Stimulated activated CD4-positive, alpha-beta T cell treated with anti-CD3 and anti-CD28 coated beads, Interleukin-2, amount 100 ng/mL, for 48 hours (primary cell): ENCODE measurements around the gene BAIAP2.

Experiments used
- DNase-seq, 2 donors: peaks; one replicate each; pipeline ENCODE4 v3.0.0-alpha.2; 2020

The BAIAP2 gene

DNA sequence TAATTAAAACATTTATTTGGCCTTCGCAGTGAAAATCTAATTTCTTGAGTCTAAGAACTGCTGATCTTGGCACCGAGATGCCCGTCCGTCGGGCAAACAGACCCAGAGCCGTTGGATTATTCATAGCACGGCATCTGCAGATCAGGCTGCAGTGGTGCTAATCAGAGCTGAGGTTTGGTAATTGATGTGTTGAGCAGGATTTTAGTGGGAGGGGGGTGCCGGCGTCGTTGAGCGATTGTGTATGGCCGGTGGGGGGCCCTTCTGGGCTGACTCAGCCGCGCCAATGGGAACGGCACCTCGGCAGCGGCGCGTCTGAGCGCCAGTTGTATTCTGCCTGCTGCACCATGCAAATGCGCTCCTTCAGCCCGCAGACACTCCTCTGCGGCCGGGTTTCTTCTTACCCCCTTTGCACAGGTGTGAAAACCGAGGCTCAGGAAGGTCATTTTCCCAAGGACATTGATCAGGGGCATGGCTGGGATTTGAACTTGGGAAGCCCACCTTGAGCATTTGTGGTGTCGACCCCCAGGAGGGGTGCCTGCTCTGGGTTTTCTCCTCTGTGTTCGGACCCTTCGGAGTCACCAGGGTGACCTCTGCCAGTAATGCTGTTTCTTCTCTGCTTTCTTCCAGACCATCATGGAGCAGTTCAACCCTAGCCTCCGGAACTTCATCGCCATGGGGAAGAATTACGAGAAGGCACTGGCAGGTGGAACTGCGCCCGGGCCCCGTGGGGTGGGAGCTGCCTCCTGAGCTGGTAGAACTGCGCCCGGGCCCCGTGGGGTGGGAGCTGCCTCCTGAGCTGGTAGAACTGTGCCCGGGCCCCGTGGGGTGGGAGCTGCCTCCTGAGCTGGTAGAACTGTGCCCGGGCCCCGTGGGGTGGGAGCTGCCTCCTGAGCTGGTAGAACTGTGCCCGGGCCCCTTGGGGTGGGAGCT lies 18.4 kb downstream of the BAIAP2 start:
- DNase-seq: no peak

DNA sequence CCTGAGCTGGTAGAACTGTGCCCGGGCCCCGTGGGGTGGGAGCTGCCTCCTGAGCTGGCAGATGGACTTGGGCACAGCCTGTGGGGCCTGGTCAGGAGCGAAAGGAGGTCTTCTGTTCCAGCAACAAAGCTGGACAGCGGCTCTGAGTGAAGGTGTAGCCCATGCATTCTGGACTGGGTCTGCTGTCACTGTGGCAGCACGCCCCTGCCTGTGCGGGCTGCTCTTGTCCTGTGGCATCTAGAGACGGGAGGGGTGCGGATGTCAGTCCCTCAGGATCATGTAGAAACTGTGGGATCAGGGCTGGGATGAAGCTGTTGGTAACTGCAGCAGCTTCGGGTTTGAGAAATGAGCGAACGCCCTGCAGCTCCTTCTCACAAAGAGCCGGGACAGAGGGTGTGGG lies 19.4 kb downstream of the BAIAP2 start:
- DNase-seq: no peak

DNA sequence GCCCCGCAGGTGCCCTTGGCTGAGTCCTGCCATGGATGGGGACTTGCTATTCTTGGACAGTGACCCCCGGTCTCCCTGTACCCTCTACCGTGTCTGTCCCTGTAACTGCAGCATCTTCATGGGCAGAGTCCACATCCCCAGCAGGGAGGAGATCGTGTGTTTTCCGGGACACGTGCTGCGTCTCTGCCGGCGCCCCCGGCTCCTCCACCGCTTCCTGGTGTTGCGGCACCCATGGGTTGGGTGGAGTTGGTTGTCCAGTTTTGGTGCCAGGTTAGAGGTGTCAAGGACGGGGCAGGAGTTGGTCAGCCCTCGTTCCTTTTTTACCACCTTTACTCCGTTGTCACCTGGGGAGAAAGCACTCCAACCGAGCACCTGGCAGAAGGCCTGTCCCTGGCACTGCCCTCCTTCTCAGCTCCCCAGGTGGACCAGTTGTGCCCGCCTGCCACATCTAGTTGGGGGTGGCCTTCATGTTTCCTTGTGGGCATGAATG lies 20.0 kb downstream of the BAIAP2 start:
- no peak for DNase-seq

DNA sequence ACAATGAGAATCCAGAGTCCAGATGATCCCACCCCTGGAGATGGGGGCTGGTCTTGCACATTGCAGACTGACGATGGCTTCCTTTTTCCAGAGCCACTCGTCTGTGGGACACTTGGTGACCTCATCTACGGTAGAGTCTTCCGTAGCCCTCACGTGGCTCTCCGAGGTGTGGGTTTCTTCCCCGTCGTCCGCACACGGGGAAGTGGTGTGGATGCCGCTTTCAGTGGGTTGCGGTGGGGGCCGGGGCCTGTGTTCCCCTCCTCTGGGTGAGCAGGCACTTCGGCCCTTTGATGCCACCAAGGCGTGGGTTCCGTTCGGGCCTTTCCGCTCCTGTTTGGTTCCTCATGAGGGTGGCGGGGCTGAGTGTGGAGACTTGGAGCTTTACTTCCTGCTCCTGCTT lies 21.4 kb downstream of the BAIAP2 start:
- no peak for DNase-seq

DNA sequence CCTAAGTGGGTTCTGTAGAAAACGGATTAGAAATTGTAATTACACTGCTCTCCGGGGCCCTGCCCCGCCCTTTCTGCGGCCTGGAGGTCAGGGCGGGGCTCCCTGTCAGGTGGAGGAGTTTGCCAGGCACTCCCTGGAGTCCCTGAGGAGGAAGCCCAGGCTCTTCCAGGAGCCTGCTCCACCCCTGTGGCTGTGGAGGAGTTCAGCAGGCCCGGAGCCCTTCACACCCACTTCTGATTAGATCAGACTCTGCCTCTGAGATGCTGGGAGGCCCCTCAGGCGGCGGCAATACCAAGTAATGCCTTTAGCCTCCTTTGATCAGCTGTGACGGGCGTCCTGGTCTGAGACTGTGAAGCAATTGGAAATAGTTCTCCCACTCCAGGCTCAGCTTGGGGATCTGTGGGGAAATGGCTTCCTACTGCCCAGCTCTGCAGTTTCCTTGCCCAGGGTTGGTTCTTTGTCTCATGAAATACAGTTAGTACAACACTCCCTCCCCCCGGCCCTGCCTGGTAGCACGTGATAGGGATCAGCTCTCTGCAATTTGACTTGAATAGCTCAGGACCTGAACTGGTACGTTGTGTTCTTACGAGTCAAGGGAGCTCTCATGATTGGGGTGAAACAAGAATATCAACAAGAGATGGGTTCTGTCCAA lies 22.3 kb downstream of the BAIAP2 start:
- no peak for DNase-seq

DNA sequence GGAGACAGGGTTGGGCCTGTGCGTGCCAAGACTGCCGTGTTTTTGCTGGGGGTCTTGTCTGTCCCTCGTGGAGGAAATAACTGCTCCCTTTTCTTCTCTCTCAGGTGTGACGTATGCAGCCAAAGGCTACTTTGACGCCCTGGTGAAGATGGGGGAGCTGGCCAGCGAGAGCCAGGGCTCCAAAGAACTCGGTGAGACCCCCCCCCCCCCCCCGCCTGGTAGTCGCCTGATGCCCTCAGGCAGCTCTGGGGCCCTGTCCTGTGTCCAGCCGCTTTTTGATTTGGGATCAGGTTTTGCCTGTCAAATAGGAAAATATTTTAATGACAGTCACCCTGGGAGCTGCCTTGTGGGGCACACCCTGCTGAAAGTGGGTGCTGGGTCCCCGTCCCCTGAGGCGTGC lies 22.8 kb downstream of the BAIAP2 start:
- no peak for DNase-seq

DNA sequence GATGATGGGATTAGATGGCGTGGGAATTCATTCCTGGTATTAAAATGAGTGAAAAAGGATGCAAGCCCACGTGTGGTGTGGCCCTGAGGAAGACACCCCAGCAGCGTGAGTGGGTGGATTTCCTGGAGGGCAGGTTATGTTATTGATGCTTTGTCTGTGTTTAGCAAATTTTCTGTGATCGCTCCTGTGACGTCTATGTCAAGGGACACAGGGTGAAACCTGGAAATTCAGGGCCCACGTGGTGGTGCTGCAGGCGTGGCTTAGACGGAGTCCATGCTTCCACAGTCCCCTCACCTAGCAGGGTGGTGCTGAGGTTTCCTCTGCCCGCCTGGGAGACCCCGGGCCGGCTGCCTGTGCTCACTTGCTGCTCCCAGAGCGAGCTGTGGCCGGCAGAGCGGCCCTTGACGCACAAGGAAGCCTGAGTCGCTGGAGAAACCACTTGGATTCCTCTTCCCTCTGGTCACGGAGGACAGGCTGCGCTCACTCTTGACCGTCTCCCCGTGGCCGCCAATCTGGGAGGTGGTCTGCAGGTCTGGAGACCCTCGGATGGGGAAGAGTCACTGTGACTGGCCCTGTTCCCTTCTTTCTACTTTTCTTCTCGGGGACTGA lies 23.4 kb downstream of the BAIAP2 start:
- no peak for DNase-seq

DNA sequence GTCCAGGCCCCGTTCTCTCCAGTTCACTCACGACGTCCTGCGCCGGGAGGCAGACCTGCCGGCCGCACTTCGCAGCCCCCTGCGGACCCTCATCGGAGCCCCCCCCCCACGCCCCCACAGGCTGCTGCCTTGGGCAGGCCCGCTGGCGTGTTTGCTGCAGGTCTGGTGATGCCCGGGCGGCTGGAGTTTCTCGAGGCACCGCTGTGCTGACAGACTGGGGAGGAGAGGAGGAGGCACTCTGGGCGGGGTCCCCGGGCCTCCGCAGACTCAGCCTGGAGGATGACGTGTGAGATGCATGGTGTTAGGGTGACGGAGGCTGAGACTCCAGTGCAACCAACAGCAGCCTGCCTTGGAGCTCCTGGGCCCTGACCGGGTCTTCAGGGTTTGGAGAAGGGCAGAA lies 24.1 kb downstream of the BAIAP2 start:
- DNase-seq: no peak

DNA sequence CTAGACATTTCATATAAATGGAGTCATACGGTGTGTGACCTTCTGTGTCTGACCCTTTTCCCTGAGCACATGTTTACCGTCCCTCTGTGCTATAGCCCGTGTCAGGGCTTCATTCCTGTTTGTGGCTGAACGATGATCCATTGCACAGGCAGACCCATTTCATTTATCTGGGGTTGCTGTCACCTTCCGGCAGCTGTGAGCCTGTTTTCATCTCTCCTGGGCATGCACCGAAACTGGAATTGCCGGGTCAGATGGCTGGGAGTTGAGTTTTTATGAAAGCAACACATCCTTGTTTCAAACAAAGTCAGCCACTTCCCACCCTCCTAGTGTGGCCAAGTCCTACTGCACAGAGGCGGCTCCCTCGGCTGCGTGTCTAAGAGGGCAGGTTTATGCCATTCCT lies 25.5 kb downstream of the BAIAP2 start:
- DNase-seq: no peak

DNA sequence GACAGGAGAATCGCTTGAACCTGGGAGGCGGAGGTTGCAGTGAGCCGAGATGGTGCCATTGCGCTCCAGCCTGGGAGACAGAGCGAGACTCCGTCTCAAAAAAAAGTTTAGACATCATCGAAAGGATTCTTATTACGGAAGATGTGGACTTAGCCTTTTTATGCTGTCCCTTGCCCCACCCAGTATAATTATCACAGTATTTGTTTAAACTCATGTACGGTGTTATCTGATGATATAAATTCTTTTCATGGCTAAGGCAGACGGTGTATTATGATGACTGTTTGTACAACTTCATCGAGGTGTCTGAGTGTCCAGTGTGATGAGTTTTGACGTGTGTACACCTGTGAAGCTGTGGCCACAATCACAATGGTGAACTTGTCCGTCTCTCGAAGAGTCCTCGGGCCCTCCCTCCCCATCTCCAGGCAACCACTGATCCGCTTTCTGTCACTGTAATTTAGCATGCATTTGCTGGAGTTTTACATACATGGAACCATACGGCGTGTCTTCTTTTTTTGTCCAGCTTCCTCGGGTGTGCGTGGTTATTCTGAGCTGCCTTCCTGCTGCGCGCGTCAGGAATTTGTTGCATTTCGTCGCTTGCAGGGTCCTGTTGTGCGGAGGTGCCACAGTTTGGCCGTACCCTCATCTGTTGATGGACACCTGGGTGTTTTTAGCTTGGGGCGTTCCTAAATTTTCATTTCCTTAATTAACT lies 26.2 kb downstream of the BAIAP2 start:
- DNase-seq: no peak

DNA sequence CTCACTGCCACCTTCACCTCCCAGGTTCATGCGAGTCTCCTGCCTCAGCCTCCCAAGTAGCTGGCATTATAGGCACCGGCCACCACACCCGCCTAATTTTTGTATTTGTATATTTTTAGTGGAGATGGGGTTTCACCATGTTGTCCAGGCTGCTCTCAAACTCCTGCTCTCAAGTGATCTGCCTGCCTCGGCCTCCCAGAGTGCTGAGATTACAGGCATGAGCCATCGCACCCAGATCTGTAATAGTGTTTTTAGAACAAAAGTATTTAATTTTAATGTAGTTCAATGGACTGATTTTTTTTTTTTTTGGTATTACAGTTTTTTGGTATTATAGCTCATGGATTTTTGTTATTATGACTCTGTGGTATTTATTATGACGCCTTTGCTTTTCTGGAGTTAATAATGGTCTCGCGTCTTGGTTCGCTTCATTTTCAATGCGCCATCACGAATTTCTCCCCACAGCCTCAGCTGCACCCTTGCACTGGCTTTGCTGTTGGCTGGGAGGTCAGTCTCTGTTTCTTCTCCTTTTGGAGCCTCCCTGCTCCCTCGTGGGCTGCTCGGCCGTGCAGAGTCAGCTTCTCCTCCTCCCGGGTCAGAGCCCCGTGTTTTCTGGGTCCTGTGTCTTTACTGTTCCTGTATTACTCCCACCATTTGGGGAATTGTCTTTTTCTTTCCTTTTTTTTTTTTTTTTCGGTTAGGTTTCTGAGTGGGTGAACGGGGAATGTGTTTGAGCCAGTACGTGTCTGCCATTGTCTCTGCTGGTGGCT lies 27.2 kb downstream of the BAIAP2 start:
- no peak for DNase-seq

DNA sequence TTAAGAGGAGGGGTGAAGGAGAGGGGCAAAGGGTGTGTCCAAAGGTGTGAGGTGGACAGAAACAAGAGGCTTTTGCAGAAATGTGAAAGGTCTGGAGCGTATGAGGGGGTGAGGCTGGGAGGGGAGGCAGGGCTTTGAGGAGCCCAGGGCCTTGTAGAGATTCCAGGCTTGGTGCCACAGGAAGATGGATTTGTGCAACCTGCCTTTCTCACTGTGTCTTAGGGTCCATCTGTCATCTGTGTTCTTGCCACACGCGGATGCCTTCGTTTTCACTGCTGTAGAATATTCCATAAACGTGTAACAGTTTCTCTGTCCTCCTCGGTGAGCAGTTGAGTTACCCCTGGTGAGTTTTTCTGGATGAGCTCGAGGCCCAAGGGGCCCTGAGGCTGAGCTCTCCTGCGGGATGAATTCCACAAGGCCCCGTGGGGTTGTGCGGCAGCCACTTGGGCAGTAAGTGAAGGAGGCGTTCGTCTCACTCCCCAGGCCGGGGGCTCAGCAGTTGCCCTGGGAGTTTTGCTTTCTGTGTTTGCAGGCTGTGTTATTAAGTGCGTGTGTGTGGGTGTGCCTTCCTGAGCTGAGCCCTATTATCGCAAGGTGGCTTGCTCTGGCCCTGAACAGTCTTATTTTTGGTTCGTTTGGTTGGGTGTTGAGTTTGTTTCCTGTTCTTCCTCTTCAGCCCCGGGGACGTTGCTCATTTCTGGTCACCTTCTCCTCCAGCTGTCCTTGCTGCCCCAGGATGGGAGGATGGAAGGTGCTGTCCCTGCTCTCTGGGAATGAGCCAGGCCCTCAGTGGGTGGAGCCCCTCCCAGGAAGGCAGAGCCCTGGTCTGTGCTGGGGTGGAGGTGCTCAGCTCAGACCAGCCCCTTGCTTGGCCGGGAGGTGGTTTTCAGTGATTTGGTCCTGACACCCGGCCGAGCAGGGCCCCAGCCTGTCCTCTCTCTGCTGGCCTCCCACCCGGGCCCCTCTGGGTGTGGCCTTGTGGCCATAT lies 28.4 kb downstream of the BAIAP2 start:
- DNase-seq: no peak

DNA sequence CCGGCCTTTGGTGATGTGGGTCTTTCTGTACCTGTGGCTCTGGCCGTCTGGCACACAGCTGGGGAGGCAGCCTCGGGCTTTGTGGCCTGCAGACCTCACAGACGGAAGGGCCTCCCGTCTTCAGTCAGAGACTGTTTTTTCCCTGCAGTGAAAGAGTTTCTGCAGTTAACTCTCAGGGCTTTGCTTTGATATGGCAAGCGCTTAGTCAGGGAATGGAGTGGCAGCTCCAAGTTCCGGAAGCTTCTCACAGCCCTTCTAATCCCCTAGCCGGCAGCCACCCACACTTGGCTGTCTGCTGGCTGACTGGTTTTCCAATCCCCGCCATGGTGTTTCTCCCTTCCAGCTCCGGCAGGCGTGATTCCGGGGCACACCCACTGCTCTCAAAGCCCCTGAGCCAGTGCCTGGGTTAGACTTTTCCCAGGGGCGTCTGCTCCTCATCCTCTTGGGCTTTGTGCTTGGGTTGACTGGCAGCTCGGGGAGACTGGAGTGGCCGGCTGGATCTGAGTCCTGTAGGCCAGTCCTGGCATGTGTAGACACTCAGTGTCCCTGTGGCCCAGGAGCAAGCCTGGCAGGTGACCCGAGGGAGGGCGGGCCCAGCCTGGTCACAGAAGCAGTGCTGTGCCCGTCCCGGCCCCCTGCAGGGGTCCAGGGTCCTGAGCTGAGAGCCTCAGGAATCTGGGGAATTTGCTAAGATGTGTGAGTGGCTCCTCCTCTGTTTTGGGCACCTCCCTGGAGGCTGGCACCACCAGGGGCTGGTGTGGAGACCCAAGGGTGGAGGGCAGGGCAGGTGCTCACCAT lies 29.9 kb downstream of the BAIAP2 start:
- DNase-seq: no peak

DNA sequence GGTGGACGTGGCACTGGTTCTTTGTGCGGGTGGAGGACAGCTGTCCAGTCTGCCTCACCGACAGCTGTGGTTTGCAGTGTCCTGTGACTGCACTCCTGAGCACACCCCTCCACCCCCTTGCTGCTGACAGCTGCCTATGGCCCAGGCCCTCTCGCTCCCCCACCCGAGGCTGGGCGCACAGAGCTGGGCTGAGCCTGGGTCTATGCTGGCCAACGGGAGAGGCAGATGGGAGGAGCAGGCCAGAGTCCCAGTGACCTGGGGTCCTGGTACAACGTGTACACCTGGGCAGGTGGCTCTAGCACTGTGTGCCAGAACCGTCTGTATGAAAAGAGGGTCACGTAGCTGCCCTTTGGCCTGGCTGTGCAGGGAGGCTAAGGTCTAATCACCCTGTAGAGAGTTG lies 30.5 kb downstream of the BAIAP2 start:
- no peak for DNase-seq

DNA sequence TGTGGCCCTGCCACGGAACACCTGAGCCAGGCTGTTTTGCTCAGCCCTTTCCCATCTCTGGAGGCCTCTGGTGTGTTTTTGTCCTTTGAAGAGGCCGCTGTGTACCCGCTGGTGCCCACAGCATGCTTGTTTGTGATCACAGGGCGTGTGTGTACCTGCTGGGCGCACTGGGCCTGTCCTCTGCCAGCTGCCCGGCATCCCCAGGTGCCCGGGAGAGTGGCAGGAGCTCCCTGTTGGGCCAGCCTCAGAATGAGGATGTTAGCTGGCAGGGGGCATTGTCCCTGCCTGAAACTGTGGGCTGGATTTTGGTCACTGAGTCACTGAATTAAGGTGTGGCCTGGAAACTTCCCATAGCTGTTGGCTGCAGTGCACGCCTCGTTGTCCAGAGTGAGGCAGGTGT lies 31.1 kb downstream of the BAIAP2 start:
- no peak for DNase-seq

DNA sequence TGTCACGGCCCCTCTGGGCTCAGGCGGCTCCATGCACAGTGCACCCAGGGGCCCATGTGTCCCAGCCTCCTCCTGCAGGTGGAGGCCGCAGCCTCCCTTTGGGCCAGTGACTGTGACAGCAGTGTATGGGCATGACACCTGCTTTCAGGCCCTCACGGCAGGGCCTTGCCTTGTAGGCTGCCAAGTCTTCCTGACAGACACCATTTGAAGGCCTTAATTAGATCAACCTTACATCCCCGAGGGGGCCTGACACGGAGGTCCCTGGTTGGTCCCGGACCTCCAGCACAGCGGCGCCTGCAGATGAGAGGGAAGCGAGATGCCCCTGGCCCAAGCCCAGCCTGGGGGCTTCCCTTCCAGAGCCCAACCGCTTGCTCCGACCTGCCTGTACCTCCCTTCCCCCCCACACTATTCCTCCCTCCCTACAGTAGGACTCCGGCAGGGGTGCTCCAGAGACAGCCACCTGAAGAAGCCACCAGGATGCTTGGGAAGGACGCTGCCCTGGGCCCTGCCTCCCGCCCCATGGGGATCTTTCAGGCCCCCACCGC lies 31.9 kb downstream of the BAIAP2 start:
- no peak for DNase-seq

DNA sequence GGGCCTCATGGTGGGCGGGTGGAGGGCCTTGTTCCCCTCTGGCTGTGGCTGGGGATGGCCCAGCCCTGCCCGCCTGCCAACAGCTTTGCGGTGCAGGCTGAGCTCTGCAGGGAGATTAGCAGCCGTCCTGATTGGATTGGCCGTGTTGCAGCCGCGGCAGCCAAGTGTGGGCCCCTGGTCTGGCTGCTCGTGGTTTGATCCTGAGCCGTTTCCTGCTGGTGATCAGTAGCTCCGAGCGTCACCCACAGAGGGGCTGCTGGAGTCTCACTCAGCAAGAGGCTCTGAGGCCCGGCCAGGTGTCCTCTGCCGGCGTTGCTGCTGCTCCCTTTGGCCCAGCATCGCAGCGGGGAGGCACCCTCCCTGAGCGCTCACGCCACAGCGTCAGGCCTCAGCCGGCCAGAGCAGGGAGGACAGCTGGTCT lies 32.5 kb downstream of the BAIAP2 start:
- DNase-seq: no peak

DNA sequence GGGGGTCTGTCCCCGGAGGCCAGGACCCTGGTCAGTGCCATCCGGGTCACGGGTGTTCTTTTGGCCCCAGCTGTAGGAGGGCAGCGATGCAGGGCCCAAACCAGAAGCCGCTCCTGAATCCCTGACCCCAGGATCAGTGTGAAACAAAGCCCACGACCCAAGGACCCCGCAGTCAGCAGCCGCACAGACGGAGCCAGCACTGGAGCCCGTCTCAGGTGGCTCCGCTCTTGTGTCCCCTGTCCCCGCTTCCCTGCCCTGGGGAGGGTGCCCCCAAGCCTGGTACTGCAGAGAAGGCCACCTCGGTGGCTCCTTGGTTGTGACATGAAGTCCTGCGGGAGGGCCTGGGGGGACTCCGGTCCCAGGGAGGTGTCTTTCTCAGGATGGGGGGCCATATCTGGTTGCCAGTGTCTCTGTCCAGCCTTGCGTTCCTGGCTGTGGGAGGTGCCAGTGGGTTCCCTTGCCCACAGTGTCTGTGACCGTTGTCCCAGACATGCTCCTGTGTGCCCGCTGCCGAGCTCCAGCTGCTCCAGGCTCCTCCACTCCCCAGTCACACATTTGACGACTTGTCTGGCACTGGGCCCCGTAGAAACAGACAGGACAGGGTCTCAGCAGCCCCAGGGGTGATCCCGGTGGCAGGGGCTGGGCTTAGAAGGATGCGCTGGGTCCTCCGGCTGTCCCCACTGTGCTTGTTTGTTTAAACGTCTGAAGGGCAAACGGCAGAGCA lies 33.6 kb downstream of the BAIAP2 start:
- DNase-seq: no peak

DNA sequence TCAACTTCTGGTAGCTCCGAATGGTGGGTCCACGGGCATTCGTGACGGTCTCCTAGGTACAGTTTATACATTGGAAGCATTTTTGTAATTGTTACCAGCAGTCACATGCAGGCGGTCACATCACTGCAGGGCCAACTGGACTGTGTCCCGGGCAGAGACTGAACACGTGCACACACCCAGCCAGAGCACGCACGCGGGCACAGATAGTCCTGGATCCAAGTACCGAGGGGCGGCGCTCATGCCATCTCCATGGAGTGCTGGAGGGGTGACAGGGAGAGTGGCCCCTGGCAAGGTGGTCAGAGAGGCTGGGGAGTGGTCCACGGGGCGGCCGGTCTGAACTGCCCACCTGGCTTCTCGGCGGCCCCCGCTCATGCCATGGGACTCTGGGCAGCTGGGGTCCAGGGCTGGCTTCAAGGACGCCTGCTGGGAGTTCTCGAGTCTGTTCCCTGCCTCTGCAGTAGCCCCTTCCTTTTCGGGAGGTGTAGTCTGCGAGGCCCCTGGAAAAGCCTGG lies 34.2 kb downstream of the BAIAP2 start:
- no peak for DNase-seq
